Kidney (tissue), 14 donors: ENCODE measurements around the gene OLIG2. TPM values are rescaled to one million over a fixed set of nuclear protein-coding genes. Genes with fewer than 3 reads are reported as not detected.

Experiments used
- DNase-seq, 5 donors: peaks; one replicate each; pipeline ENCODE4 v3.0.0-alpha.2; 2013 to 2020
- FAIRE-seq: peaks from 2 replicates; lab custom pipeline; 2012; peaks lifted over from hg19 to GRCh38; lab: Jason Lieb, UNC
- H3K27ac ChIP-seq, 2 donors: one replicate each; pipeline ENCODE4 v1.7.0; 2013; ENCODE audit warnings: low read depth in 2 of 2, low read length in 2 of 2, inconsistent platforms in 1 of 2
- H3K27me3 ChIP-seq: one replicate; pipeline ENCODE4 v1.7.1; 2013; ENCODE audit warnings: low read length, inconsistent platforms; ENCODE audit not compliant: control insufficient read depth, insufficient read depth
- H3K36me3 ChIP-seq, 3 donors: one replicate each; pipeline versions ENCODE4 v1.7.0 to v1.7.1; 2013; ENCODE audit warnings: low read length in 3 of 3, control low read depth in 1 of 3, inconsistent platforms in 1 of 3; ENCODE audit not compliant: insufficient read depth in 3 of 3, control insufficient read depth in 2 of 3
- H3K4me1 ChIP-seq, 3 donors: one replicate each; pipeline versions ENCODE4 v1.7.0 to v1.7.1; 2013; ENCODE audit warnings: low read length in 3 of 3, inconsistent platforms in 1 of 3, low read depth in 1 of 3; ENCODE audit not compliant: control insufficient read depth in 2 of 3, insufficient read depth in 2 of 3
- H3K4me3 ChIP-seq, 3 donors: one replicate each; pipeline versions ENCODE4 v1.7.0 to v1.8.1; 2013; ENCODE audit warnings: low read length in 3 of 3, control low read depth in 1 of 3, inconsistent platforms in 1 of 3
- H3K9ac ChIP-seq, 3 donors: one replicate each; pipeline versions ENCODE4 v1.7.0 to v1.7.1; 2013; ENCODE audit warnings: low read length in 3 of 3, control low read depth in 1 of 3, inconsistent platforms in 1 of 3
- H3K9me3 ChIP-seq, 3 donors: one replicate each; pipeline versions ENCODE4 v1.7.0 to v1.7.1; 2013; ENCODE audit warnings: low read length in 3 of 3, control low read depth in 1 of 3, inconsistent platforms in 1 of 3; ENCODE audit not compliant: control insufficient read depth in 2 of 3, insufficient read depth in 1 of 3
- intact Hi-C: fragments of 100-400 bp; cut with DNase I; formaldehyde crosslinking; loops from one replicate; pipeline ENCODE4 v1.11.1; 2022
- polyA plus RNA-seq: library from polyadenylated mRNA; stranded (reverse); fragments of 350-450 nt; fragmentation: Illumina TruSeq; extraction: RNeasy Lipid Tissue Mini Kit (QIAGEN cat#74804); gene quantifications from one replicate; pipeline ENCODE4 v1.2.3, GENCODE V29; 2014; ENCODE audit warnings: low read depth, low replicate concordance; ENCODE audit not compliant: insufficient read depth
- total RNA-seq: library from RNA; stranded (reverse); fragmentation: NEBNext Ultra II Directional; extraction: Animal tissue kit (Norgen Biotek cat#: 25700); gene quantifications from one replicate; pipeline ENCODE4 v1.2.1, GENCODE V29; 2021
- TF ChIP-seq, protein P1 (sequence below): IDR thresholded peaks from 3 replicates; pipeline ENCODE4 v1.5.1; 2012; ENCODE audit warnings: mild to moderate bottlenecking, moderate library complexity, borderline replicate concordance; ENCODE audit not compliant: insufficient read depth; ENCODE audit errors: extremely low read depth
- donor health status: control.
- donor health status: control.
- donor health status: control.
- donor health status: control.
- donor health status: control.
- donor health status: DM: yes; HTN: yes; CAD: no.
- donor health status: Normal renal cell carcinoma (clear cell type).

OLIG2 gene
- total and polyA plus RNA-seq, 2 donors from 2014 or later, result not detected

DNA sequence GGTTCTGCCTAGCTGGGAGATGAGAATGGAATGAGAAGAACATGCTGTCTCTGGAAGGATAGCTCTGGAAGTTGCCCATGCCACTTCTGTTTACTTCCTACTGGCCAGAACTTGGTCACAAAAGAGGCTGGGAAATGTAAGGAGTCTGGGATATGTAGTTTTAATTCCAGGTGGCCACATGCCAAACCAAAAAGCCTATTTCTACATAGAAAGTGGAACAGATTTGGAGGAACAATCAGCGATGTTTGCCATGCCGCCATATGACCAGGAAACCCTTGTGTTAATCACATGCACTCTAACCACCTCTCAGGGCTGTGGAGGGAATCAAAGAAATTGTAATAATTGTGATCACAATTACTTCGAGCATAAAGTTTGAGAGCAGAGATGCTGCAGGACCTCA, 10.0 kb upstream of the OLIG2 start:
- H3K27ac ChIP-seq, result no peak overlapping the region
- intact Hi-C loops, result no loop called here
- TF ChIP-seq, protein P1, sequence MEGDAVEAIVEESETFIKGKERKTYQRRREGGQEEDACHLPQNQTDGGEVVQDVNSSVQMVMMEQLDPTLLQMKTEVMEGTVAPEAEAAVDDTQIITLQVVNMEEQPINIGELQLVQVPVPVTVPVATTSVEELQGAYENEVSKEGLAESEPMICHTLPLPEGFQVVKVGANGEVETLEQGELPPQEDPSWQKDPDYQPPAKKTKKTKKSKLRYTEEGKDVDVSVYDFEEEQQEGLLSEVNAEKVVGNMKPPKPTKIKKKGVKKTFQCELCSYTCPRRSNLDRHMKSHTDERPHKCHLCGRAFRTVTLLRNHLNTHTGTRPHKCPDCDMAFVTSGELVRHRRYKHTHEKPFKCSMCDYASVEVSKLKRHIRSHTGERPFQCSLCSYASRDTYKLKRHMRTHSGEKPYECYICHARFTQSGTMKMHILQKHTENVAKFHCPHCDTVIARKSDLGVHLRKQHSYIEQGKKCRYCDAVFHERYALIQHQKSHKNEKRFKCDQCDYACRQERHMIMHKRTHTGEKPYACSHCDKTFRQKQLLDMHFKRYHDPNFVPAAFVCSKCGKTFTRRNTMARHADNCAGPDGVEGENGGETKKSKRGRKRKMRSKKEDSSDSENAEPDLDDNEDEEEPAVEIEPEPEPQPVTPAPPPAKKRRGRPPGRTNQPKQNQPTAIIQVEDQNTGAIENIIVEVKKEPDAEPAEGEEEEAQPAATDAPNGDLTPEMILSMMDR, result no peak
- no peak overlapping the region for H3K9ac ChIP-seq
- H3K4me1 ChIP-seq, result no peaks in the 10 kb centered on the region
- no peaks in the 10 kb centered on the region for H3K9me3 ChIP-seq
- H3K36me3 ChIP-seq, result no peaks in the 10 kb centered on the region
- DNase-seq (no peak), FAIRE-seq (no peak)
- peaks cover 30% of the 10 kb centered on the region for H3K27me3 ChIP-seq
- no peak overlapping the region for H3K4me3 ChIP-seq

DNA sequence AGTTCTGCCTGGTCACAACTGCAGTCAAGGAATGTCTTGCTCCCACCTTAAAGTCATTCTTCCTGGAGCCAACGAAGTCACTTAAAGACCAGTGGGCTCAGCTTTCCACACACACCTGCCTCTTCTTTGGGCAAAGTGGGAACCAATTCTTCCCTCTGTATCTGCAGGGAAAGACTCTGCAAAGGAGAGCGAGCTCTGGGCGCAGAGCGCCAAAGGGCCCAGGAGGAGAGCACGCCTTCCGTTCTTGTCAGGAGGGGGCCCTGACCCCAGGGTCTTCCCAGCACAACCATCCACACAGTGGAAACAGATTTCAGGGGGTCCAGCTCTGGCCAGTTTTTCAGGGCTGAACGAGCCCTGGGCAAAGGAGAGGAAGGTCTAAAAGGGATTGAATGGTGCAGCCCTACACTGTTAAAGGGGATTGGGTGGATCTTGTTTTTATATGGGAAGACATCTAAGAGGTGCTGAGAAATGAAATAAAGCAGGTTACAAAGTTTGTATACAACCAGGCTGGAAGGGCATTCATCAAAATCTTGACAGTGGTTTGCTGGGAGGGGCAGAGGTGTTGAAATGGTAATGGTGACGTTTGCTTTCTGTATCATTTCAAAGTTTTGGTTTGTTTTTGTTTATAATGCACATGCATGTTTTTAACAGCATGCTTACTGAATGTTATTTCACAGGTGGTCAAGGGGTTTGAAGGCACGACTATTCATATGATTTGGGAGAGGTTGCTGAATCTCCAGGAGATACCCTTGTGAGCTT, 6.8 kb upstream of the OLIG2 start:
- Histone ChIP-seq H3K4me1 (peaks cover 0 to 4% (median 0%) of the 10 kb centered on the region in 3 donors), H3K9ac (no peak overlapping the region), H3K27me3 (peaks cover 56% of the 10 kb centered on the region), H3K27ac (no peak overlapping the region), H3K9me3 (no peaks in the 10 kb centered on the region), H3K4me3 (no peak overlapping the region), H3K36me3 (no peaks in the 10 kb centered on the region)
- intact Hi-C loops, result no loop called here
- TF ChIP-seq, protein P1, result no peak
- DNase-seq, result no peak
- no peak for FAIRE-seq

DNA sequence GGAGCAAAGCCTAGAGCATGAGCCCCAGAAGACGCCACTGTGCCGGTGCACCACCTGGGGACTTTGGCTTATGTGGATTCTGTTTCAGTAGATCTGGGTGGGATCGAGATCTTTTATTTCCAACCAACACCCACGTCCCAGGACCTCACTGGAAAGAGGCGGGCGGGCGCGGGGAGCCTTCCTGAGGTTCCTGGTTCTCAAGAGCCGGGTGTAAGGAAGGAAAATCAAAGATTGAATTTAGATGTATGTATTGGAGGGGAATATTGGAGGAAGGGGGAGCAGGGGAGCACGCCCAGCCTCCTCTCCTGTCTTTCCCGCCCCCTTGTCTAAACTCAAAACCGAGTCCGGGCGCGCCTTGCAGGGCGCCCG, 6.2 kb upstream of the OLIG2 start:
- TF ChIP-seq, protein P1, result no peak
- intact Hi-C loops, result no loop called here
- Histone ChIP-seq H3K27me3 (peaks cover 62% of the 10 kb centered on the region), H3K4me1 (peaks cover 0 to 4% (median 0%) of the 10 kb centered on the region in 3 donors), H3K4me3 (no peak overlapping the region), H3K27ac (no peak overlapping the region), H3K36me3 (no peaks in the 10 kb centered on the region), H3K9ac (no peak overlapping the region), H3K9me3 (no peaks in the 10 kb centered on the region)
- FAIRE-seq (no peak), DNase-seq (no peak)
